Liver (tissue), 9 donors: ENCODE measurements around the gene URB1. TPM values are rescaled to one million over a fixed set of nuclear protein-coding genes. Genes with fewer than 3 reads are reported as not detected.

ENCODE experiments used
- DNase-seq: peaks from one replicate; pipeline ENCODE4 v3.0.0-alpha.2; 2017; ENCODE audit warnings: low spot score
- H3K27ac ChIP-seq, 2 donors: one replicate each; pipeline ENCODE4 v1.7.0; 2013; ENCODE audit warnings: inconsistent platforms in 2 of 2, low read length in 2 of 2, control low read depth in 1 of 2, low read depth in 1 of 2, mild to moderate bottlenecking in 1 of 2
- H3K27me3 ChIP-seq, 4 donors: one replicate each; pipeline versions ENCODE4 v1.6.1 to v1.7.0; 2013; ENCODE audit warnings: low read length in 3 of 4, inconsistent platforms in 1 of 4, mild to moderate bottlenecking in 1 of 4, moderate library complexity in 1 of 4; ENCODE audit not compliant: control insufficient read depth in 4 of 4, insufficient read depth in 4 of 4
- H3K36me3 ChIP-seq, 4 donors: one replicate each; pipeline versions ENCODE4 v1.6.1 to v1.7.0; 2013; ENCODE audit warnings: low read length in 3 of 4, mild to moderate bottlenecking in 3 of 4, low read depth in 1 of 4, moderate library complexity in 1 of 4; ENCODE audit not compliant: control insufficient read depth in 4 of 4, insufficient read depth in 3 of 4
- H3K4me1 ChIP-seq, 4 donors: one replicate each; pipeline versions ENCODE4 v1.6.1 to v1.7.0; 2013; ENCODE audit warnings: low read length in 3 of 4, mild to moderate bottlenecking in 3 of 4, moderate library complexity in 1 of 4; ENCODE audit not compliant: control insufficient read depth in 4 of 4, insufficient read depth in 4 of 4
- H3K4me3 ChIP-seq, 3 donors: one replicate each; pipeline versions ENCODE4 v1.6.1 to v1.7.0; 2013; ENCODE audit warnings: low read length in 3 of 3, control low read depth in 1 of 3, low read depth in 1 of 3, mild to moderate bottlenecking in 1 of 3
- H3K9ac ChIP-seq, 2 donors: one replicate each; pipeline ENCODE4 v1.7.0; 2013; ENCODE audit warnings: low read length in 2 of 2, mild to moderate bottlenecking in 2 of 2, moderate library complexity in 2 of 2, control low read depth in 1 of 2, low read depth in 1 of 2
- H3K9me3 ChIP-seq, 4 donors: one replicate each; pipeline versions ENCODE4 v1.6.1 to v1.7.0; 2013; ENCODE audit warnings: low read length in 3 of 4; ENCODE audit not compliant: control insufficient read depth in 4 of 4
- CTCF ChIP-seq: fragments of 150-350 bp; IDR thresholded peaks from 2 replicates; pipeline ENCODE4 v1.5.1; 2017; ENCODE audit warnings: improper control_type of control experiment, low read depth, low read length; ENCODE audit not compliant: missing input control
- EGR1 ChIP-seq, 2 donors: IDR thresholded peaks; 2 replicates each; pipeline ENCODE4 v1.6.1; 2016 to 2018; ENCODE audit warnings: antibody characterized with exemption in 2 of 2, low read depth in 2 of 2
- GABPA ChIP-seq, 2 donors: IDR thresholded peaks in 1 of 2; conservative IDR thresholded peaks in 1 of 2; 2 replicates each; pipeline ENCODE4 v1.6.1; 2016; ENCODE audit warnings: antibody characterized with exemption in 2 of 2, mild to moderate bottlenecking in 1 of 2, moderate library complexity in 1 of 2
- HNF4A ChIP-seq, 2 donors: conservative IDR thresholded peaks; 2 replicates each; pipeline ENCODE4 v1.6.1; 2016; ENCODE audit warnings: antibody characterized with exemption in 2 of 2, mild to moderate bottlenecking in 2 of 2
- HNF4G ChIP-seq: IDR thresholded peaks from 2 replicates; pipeline ENCODE4 v1.6.1; 2016; ENCODE audit warnings: antibody characterized with exemption
- MAX ChIP-seq: IDR thresholded peaks from 2 replicates; pipeline ENCODE4 v1.6.1; 2016; ENCODE audit warnings: antibody characterized with exemption
- NR2F2 ChIP-seq: IDR thresholded peaks from 2 replicates; pipeline ENCODE4 v1.6.1; 2016; ENCODE audit warnings: antibody characterized with exemption
- SP1 ChIP-seq: IDR thresholded peaks from 2 replicates; pipeline ENCODE4 v1.6.1; 2018; ENCODE audit warnings: antibody characterized with exemption, mild to moderate bottlenecking
- TAF1 ChIP-seq: conservative IDR thresholded peaks from 2 replicates; pipeline ENCODE4 v1.6.1; 2016; ENCODE audit warnings: antibody characterized with exemption, mild to moderate bottlenecking
- YY1 ChIP-seq: IDR thresholded peaks from 2 replicates; pipeline ENCODE4 v1.6.1; 2016; ENCODE audit warnings: antibody characterized with exemption, mild to moderate bottlenecking
- ZBTB33 ChIP-seq: IDR thresholded peaks from 2 replicates; pipeline ENCODE4 v1.6.1; 2016; ENCODE audit warnings: antibody characterized with exemption
- WGBS: extraction: QIAGEN DNeasy Blood & Tissue Kit; methylation state at CpG from one replicate; pipeline ENCODE4 v1.1.7; 2013; 5-methylcytosine and 5-hydroxymethylcytosine counted together
- polyA plus RNA-seq, 2 donors: library from polyadenylated mRNA; stranded (reverse) in 1 of 2; unstranded in 1 of 2; fragments of 200-250 nt in 1 of 2; fragments of >200 nt in 1 of 2; fragmentation: Nextera tagmentation in 1 of 2; extraction: Ambion mirVana in 1 of 2; gene quantifications; one replicate each; pipeline versions ENCODE4 v1.2.1 to v1.2.3, GENCODE V29; 2013 to 2015
- total RNA-seq, 2 donors: library from RNA; depleted of rRNA; stranded (reverse); fragments of >200 nt; gene quantifications; one replicate each; pipeline ENCODE4 v1.2.3, GENCODE V29; 2014
- donor health status: healthy.
- donor health status: healthy.
- donor health status: healthy.
- donor health status: healthy.
- donor health status: healthy.

The URB1 gene
- total and polyA plus RNA-seq, 4 donors, result 2.8 to 14.5 (median 7.1) TPM

GRCh38 chr21:32381571-32381970 lies 11.2 kb downstream of the URB1 start:
- H3K36me3 ChIP-seq, result peaks cover 5 to 60% (median 23%) of the 10 kb centered on the region in 4 donors
- H3K9me3 ChIP-seq, result no peaks in the 10 kb centered on the region
- no peak overlapping the region for H3K9ac ChIP-seq
- no peak overlapping the region for H3K27ac ChIP-seq
- DNase-seq, result no peak
- peaks cover 0 to 6% (median 3%) of the 10 kb centered on the region in 4 donors for H3K4me1 ChIP-seq
- WGBS, result 88% methylated on average over 6 of the region's 6 CpGs
- TF ChIP-seq HNF4G, result no peak
- no peak for TF ChIP-seq MAX
- TF ChIP-seq CTCF, result no peak
- TF ChIP-seq NR2F2, result no peak
- no peak for TF ChIP-seq GABPA (IDR thresholded peaks at IDR 0.05 in 1 of 2, conservative IDR thresholded peaks at IDR 0.05 in 1 of 2)
- TF ChIP-seq ZBTB33, result no peak
- no peak for TF ChIP-seq YY1
- TF ChIP-seq SP1, result no peak
- TF ChIP-seq TAF1, result no peak
- TF ChIP-seq HNF4A (conservative IDR thresholded peaks at IDR 0.05), result no peak
- no peaks in the 10 kb centered on the region for H3K27me3 ChIP-seq
- H3K4me3 ChIP-seq, result no peak overlapping the region

- Histone ChIP-seq H3K9ac (no peak overlapping the region), H3K4me3 (no peak overlapping the region), H3K27ac (no peak overlapping the region), H3K27me3 (no peaks in the 10 kb centered on the region), H3K4me1 (no peaks in the 10 kb centered on the region), H3K36me3 (peaks cover 5 to 60% (median 25%) of the 10 kb centered on the region in 4 donors), H3K9me3 (no peaks in the 10 kb centered on the region)
- no peak for DNase-seq
- WGBS, result 87% methylated on average over 4 of the region's 4 CpGs
- TF ChIP-seq CTCF (no peak), HNF4A (conservative IDR thresholded peaks at IDR 0.05) (no peak), HNF4G (no peak), TAF1 (no peak), EGR1 (IDR thresholded peaks at IDR 0.05; ENCODE audit: low read depth in 2 of 2) (no peak)
These were observed 11.9 kb downstream of the URB1 start for GRCh38 chr21:32380940-32381339.

- Histone ChIP-seq H3K4me3 (no peak overlapping the region), H3K9me3 (no peaks in the 10 kb centered on the region), H3K27ac (no peak overlapping the region), H3K36me3 (peaks cover 4 to 68% (median 23%) of the 10 kb centered on the region in 4 donors), H3K27me3 (no peaks in the 10 kb centered on the region), H3K9ac (no peak overlapping the region), H3K4me1 (no peaks in the 10 kb centered on the region)
- DNase-seq, result no peak
- TF ChIP-seq GABPA (IDR thresholded peaks at IDR 0.05 in 1 of 2, conservative IDR thresholded peaks at IDR 0.05 in 1 of 2) (no peak), HNF4A (conservative IDR thresholded peaks at IDR 0.05) (no peak)
- WGBS, result 90% methylated on average over 5 of the region's 5 CpGs
These were observed 13.9 kb downstream of the URB1 start for GRCh38 chr21:32378956-32379355.
